Measurements from ENCODE around the gene SLC2A6. TPM values are rescaled to one million over a fixed set of nuclear protein-coding genes. Genes with fewer than 3 reads are reported as not detected.
A peak's percentile ranks its signal among the peaks of the same experiment; 100 is the strongest.

Gene SLC2A6
- total and polyA plus RNA-seq, 2 of the 8 experiments (the other 6 are each of a cell fraction or from before 2014, with no cell fraction given): 16.6 to 17.8 TPM

GRCh38 chr9:133461975-133462374 lies 16.9 kb downstream of the SLC2A6 start:
- ChIA-PET CTCF (ENCODE audit: partially characterized antibody) (interaction anchor here (1.2 to 3.2 kb wide), 11 partner anchors 9 to 107 kb away, joined by 3 to 25 read pairs (median 5); partner anchors contain the start of gene ADAMTS13), POLR2A (ENCODE audit: partially characterized antibody) (interaction anchor here (1.0 to 1.8 kb wide), 7 partner anchors 8 to 106 kb away, joined by 3 to 6 read pairs (median 4); partner anchors contain the start of gene SLC2A6)
- Histone ChIP-seq H3K9me3 (ENCODE audit: insufficient read depth in 2 of 2, low read depth in 1 of 2, low read length in 1 of 2) (no peaks in the 10 kb centered on the region), H3K79me2 (ENCODE audit: control insufficient read depth in 1 of 2, insufficient read depth in 2 of 2, low read length in 2 of 2) (peaks cover 0 to 13% of the 10 kb centered on the region in 2 experiments; a peak in 2 of 4 replicates), H2BK120ac (replicated peaks; ENCODE audit: low read depth, low read length) (no peak overlapping the region), H3K4me1 (replicated peaks in 1 of 4; ENCODE audit: control insufficient read depth in 3 of 4, insufficient read depth in 4 of 4, low read length in 3 of 4) (peaks cover 2 to 15% (median 11%) of the 10 kb centered on the region in 4 experiments), H3K23me2 (ENCODE audit: low read depth, low read length) (peaks cover 7% of the 10 kb centered on the region; the same call in 1 of the 2 replicates), H4K20me1 (replicated peaks in 1 of 2; ENCODE audit: control insufficient read depth in 1 of 2, insufficient read depth in 2 of 2, low read length in 2 of 2) (peaks cover 0 to 7% of the 10 kb centered on the region in 2 experiments), H3K14ac (ENCODE audit: insufficient read length) (no peak overlapping the region), H3K27ac (ENCODE audit: low read depth, low read length) (no peak overlapping the region), H4K91ac (replicated peaks; ENCODE audit: insufficient read length, low read length) (no peak overlapping the region), H3K9ac (replicated peaks in 1 of 4; ENCODE audit: extremely low read depth in 1 of 4, low read depth in 3 of 4, low read length in 3 of 4) (no peak overlapping the region; a peak in 1 of 7 replicates), H3K18ac (ENCODE audit: extremely low read depth, low read length) (no peak overlapping the region), H3K4ac (replicated peaks; ENCODE audit: insufficient read length, low read depth, low read length) (no peak overlapping the region), H2BK12ac (ENCODE audit: low read depth, low read length) (no peak overlapping the region; the same call in 1 of the 2 replicates), H3K23ac (ENCODE audit: insufficient read length) (no peak overlapping the region), H3K36me3 (ENCODE audit: control insufficient read depth in 2 of 4, insufficient read depth in 4 of 4, low read length in 3 of 4) (no peaks in the 10 kb centered on the region), H4K5ac (ENCODE audit: insufficient read length, low read depth, low read length) (no peak overlapping the region), H2AK5ac (ENCODE audit: low read depth, low read length) (no peak overlapping the region), H3K56ac (replicated peaks; ENCODE audit: insufficient read length, low read depth, low read length) (no peak overlapping the region), H2BK20ac (ENCODE audit: low read length) (no peak overlapping the region), H3K4me2 (ENCODE audit: insufficient read depth in 1 of 2, low read depth in 2 of 2, low read length in 2 of 2) (no peak overlapping the region), H4K8ac (ENCODE audit: extremely low read depth, insufficient read depth, low read length) (no peak overlapping the region), H3K4me3 (ENCODE audit: extremely low read depth in 1 of 4, insufficient read depth in 2 of 4, low read depth in 3 of 4, low read length in 4 of 4) (no peak overlapping the region), H2BK15ac (ENCODE audit: low read length) (no peak overlapping the region), H3K27me3 (replicated peaks in 1 of 4; ENCODE audit: control insufficient read depth in 3 of 4, extremely low read depth in 1 of 4, insufficient read depth in 3 of 4, low read length in 3 of 4) (no peaks in the 10 kb centered on the region; a peak in 1 of 7 replicates), H2BK5ac (ENCODE audit: low read depth, low read length) (no peak overlapping the region), H2AFZ (ENCODE audit: low read length) (no peak overlapping the region), H3K79me1 (ENCODE audit: low read depth, low read length) (peaks cover 9% of the 10 kb centered on the region)
- no peak for DNase-seq (ENCODE audit: low read depth in 1 of 2, low spot score in 2 of 2)
- WGBS, 2 experiments (ENCODE audit: extremely low coverage in 1 of 2, insufficient coverage in 1 of 2, insufficient read length in 1 of 2, insufficient replicate concordance in 2 of 2, low coverage in 1 of 2, low lambda C conversion rate in 2 of 2, missing lambda C conversion rate in 1 of 2): 70% methylated on average over 4 of the region's 4 CpGs; no CpG with 5 or more reads in 1 of the 2 experiments
- TF ChIP-seq RAD21 (IDR thresholded peaks at IDR 0.05 in 1 of 2, conservative IDR thresholded peaks at IDR 0.05 in 1 of 2; ENCODE audit: low read depth in 2 of 2, low read length in 2 of 2) (peak in 1 of 2 experiments; percentile 17; a peak in 1 of 4 replicates), SIN3A (conservative IDR thresholded peaks at IDR 0.05 in 1 of 2, IDR thresholded peaks at IDR 0.05 in 1 of 2; ENCODE audit: low read depth in 1 of 2, low read length in 2 of 2) (no peak)
- no peak for FAIRE-seq
